PFSK-1 (cell line): ENCODE results near the gene EPHA8.
A peak's percentile ranks its signal among the peaks of the same experiment; 100 is the strongest.

Experiments used
- FOXP2 ChIP-seq: optimal IDR thresholded peaks from 2 replicates; pipeline ENCODE3; 2011; ENCODE audit warnings: borderline replicate concordance, control low read depth, inconsistent platforms; ENCODE audit not compliant: insufficient read depth; ENCODE audit errors: extremely low read length, extremely low read depth
- POLR2AphosphoS5 ChIP-seq: IDR thresholded peaks from 2 replicates; pipeline ENCODE4 v1.6.1; 2012; ENCODE audit warnings: low read depth, mild to moderate bottlenecking, control low read depth, low read length, moderate library complexity
- SIN3A ChIP-seq: IDR thresholded peaks from 2 replicates; pipeline ENCODE4 v1.6.1; 2012; ENCODE audit warnings: mild to moderate bottlenecking, low read length, moderate library complexity, borderline replicate concordance; ENCODE audit not compliant: insufficient read depth
- TAF1 ChIP-seq: IDR thresholded peaks from 2 replicates; pipeline ENCODE4 v1.6.1; 2012; ENCODE audit warnings: low read length, control low read depth, borderline replicate concordance; ENCODE audit not compliant: insufficient read depth
- TF ChIP-seq, protein P1 (sequence below), 2 experiments: IDR thresholded peaks; 2 replicates each; pipeline versions ENCODE4 v1.6.1 to v1.8.0; 2011 to 2012; ENCODE audit warnings: low read depth in 2 of 2, low read length in 2 of 2, control low read depth in 1 of 2, inconsistent platforms in 1 of 2, mild to moderate bottlenecking in 1 of 2, moderate library complexity in 1 of 2; ENCODE audit not compliant: insufficient read depth in 1 of 2

Gene EPHA8

DNA sequence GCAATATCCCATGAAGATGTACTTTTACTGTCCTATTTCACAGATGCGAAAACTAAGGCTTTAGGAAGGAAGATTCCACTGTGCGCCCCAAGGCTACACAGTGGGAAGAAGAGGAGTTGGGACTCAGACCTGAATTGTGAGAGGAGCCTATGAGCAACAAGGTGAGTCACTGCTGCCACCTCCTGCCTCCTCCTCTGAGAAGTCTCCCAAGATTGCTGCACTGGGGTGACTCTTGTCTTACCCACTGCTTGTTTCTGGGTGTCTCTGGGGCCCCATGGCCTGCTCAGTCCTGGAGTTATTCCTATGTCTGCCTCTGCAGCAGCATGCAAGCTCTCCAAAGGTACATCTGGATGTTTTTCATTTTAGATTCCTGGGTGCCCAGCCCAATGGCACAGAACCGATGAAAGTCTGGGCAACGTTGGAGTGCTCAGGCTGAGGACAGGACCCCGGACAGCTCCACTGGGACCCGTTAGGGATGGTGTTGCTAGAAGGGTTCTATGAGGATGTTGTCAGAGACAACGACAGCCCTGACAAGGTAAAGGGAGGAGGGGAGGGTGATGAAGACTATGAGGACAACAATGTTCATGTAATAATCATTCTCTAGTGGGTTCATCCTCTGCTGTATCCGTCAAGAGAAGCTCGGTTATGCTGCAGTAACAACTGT, 62.1 kb downstream of the EPHA8 start:
- TF ChIP-seq POLR2AphosphoS5 (no peak), TAF1 (no peak), SIN3A (no peak), FOXP2 (no peak)
- TF ChIP-seq, protein P1, sequence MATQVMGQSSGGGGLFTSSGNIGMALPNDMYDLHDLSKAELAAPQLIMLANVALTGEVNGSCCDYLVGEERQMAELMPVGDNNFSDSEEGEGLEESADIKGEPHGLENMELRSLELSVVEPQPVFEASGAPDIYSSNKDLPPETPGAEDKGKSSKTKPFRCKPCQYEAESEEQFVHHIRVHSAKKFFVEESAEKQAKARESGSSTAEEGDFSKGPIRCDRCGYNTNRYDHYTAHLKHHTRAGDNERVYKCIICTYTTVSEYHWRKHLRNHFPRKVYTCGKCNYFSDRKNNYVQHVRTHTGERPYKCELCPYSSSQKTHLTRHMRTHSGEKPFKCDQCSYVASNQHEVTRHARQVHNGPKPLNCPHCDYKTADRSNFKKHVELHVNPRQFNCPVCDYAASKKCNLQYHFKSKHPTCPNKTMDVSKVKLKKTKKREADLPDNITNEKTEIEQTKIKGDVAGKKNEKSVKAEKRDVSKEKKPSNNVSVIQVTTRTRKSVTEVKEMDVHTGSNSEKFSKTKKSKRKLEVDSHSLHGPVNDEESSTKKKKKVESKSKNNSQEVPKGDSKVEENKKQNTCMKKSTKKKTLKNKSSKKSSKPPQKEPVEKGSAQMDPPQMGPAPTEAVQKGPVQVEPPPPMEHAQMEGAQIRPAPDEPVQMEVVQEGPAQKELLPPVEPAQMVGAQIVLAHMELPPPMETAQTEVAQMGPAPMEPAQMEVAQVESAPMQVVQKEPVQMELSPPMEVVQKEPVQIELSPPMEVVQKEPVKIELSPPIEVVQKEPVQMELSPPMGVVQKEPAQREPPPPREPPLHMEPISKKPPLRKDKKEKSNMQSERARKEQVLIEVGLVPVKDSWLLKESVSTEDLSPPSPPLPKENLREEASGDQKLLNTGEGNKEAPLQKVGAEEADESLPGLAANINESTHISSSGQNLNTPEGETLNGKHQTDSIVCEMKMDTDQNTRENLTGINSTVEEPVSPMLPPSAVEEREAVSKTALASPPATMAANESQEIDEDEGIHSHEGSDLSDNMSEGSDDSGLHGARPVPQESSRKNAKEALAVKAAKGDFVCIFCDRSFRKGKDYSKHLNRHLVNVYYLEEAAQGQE (IDR thresholded peaks at IDR 0.05; ENCODE audit: insufficient read depth in 1 of 2, low read depth in 2 of 2, low read length in 2 of 2): peak; percentile 75 to 93

DNA sequence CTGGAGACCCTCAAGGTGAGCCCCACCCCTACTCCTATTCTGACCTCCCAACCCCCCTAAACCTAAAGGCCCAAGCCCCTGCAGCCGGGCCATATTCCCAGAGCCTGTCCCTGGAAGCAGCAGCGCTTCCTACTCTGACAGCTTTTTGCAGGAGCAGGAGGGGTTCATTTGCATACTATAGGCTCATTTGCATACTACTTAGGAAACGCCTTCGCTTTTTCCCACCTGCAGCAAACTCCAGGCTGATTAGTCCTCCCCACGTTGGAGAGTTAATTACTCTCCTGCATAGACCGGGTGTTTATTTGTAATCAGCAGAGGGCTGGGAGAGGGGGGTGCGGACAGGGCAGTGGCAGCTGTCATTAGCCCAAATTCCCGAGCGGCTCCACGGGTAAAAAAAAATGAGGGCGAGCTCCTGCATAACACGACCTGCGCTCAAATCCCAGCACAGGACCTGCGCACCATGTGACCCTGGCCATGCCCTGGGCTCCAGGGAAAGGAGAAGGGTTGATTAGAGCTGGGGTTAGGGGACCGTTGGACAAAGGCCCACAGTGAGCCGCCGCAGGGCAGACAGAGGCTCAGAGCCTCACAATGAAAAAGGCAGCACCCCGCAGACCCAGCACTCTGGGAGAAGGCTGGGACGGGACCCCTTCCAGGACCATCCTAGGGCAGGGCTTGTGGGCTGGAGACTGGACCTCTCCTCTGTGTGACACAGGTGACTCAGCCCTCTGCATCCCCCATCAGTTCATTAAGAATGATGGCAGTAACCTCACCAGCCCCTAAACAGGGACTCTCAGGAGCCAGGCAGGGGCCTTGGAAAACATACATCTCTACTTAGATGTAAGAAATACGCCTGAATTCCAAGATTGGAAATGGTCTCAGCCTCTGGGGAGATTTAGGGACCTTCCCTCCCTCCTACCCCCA, 63.2 kb downstream of the EPHA8 start:
- TF ChIP-seq, protein P1 (IDR thresholded peaks at IDR 0.05; ENCODE audit: insufficient read depth in 1 of 2, low read depth in 2 of 2, low read length in 2 of 2): no peak
- TF ChIP-seq FOXP2: no peak

DNA sequence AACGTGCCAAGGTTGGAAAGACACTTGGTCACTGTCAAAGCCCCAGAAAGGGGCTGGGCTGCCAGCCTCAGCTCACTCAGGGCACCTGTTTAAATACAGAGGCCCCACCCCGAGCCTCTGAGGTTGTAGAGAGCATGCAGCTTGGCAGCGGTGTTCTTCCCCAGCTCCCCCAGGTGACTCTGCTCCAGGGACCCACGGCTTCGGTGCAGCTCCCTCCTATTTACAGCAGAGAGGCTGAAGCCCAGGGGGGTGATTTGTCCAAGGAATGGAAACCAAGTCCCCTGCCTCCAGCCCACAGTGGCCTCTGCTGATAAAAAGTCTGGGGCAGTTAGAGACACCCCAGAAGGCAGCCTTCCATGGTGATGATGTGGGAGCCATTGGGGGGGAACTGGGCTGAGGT, 64.0 kb downstream of the EPHA8 start:
- TF ChIP-seq, protein P1 (IDR thresholded peaks at IDR 0.05; ENCODE audit: insufficient read depth in 1 of 2, low read depth in 2 of 2, low read length in 2 of 2): no peak

DNA sequence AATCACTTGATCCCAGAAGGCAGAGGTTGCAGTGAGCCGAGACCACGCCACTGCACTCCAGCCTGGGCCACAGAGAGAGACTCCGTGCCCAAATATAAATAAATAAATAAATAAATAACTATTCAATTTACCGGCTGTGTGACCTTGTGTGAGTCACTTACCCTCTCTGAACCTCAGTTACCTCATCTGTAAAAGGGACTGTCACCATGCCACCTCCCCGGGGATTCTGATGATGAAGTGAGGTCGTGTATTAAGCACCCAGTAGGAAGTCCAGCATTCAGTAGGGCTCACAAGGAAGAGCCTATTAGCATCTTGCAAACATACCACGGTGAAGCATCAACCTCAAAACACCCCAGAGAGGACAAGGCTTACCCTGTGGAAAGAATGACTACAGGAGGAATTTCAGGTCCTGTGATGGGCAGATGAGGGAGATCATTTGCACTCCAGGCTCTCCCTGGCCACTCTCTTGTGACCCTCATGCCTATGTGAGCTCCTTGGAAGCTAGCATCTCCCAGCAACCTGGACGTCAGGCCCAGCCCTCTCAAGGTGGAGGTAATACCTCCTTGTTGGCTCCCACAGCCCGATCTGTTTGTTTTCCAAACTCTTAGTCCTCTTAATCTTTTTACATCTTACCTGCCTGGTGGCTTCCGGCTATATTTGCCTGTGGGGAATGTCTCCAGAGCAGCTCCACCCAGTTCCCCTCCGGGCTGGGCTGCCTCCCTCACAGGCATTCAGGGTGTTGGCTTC, 65.6 kb downstream of the EPHA8 start:
- no peak for TF ChIP-seq SIN3A
- TF ChIP-seq FOXP2: no peak
- TF ChIP-seq, protein P1 (IDR thresholded peaks at IDR 0.05; ENCODE audit: insufficient read depth in 1 of 2, low read depth in 2 of 2, low read length in 2 of 2): no peak
- no peak for TF ChIP-seq POLR2AphosphoS5
- TF ChIP-seq TAF1: no peak
